B cell (primary cell): ENCODE results near the gene DLX6. TPM values are rescaled to one million over a fixed set of nuclear protein-coding genes. Genes with fewer than 3 reads are reported as not detected.
A peak's percentile ranks its signal among the peaks of the same experiment; 100 is the strongest.

Experiments used
- ATAC-seq: fragments of 200-7000 bp; cut with Tn5 transposase; one replicate; pipeline ENCODE4 v1.10.0; 2021; ENCODE audit warnings: low read depth, mild to moderate bottlenecking, moderate number of reproducible peaks, moderate library complexity
- CTCF ChIA-PET: fragments of 350-600 bp; sonication (Branson Sonifier 250); formaldehyde crosslinking; loops from one replicate; lab custom pipeline; 2021; ENCODE audit warnings: antibody characterized with exemption, inconsistent platforms; lab: Charles Lee
- POLR2A ChIA-PET: fragments of 350-600 bp; sonication (Branson Sonifier 250); formaldehyde crosslinking; loops from one replicate; lab custom pipeline; 2021; ENCODE audit warnings: antibody characterized with exemption; lab: Charles Lee
- DNase-seq: peaks from one replicate; pipeline ENCODE4 v3.0.0; 2013
- H2AFZ ChIP-seq: 2 replicates; pipeline ENCODE4 v1.6.1; 2012; ENCODE audit warnings: mild to moderate bottlenecking, low read depth, low read length; ENCODE audit not compliant: insufficient read depth, poor library complexity, severe bottlenecking
- H3K27ac ChIP-seq, 2 donors: 1 replicate in 1 of 2; 2 replicates in 1 of 2; pipeline ENCODE4 v1.5.1; 2012 to 2013; ENCODE audit warnings: low read length in 2 of 2, mild to moderate bottlenecking in 2 of 2, moderate library complexity in 1 of 2
- H3K27me3 ChIP-seq, 4 experiments: fragments of 200-600 bp in 1 of 4; sonication (generic) in 1 of 4; replicated peaks in 1 of 4; 1 replicate in 2 of 4; 2 replicates in 2 of 4; pipeline versions ENCODE4 v1.6.1 to v1.7.0; 2013 to 2016; ENCODE audit warnings: low read length in 3 of 4, mild to moderate bottlenecking in 2 of 4, mixed read lengths in 1 of 4, moderate library complexity in 1 of 4; ENCODE audit not compliant: insufficient read depth in 4 of 4, control insufficient read depth in 3 of 4; ENCODE audit errors: control extremely low read depth in 1 of 4
- H3K36me3 ChIP-seq, 2 experiments: replicated peaks in 1 of 2; 1 replicate in 1 of 2; 2 replicates in 1 of 2; pipeline versions ENCODE4 v1.6.1 to v1.7.1; 2013; ENCODE audit warnings: low read length in 1 of 2; ENCODE audit not compliant: insufficient read depth in 2 of 2, control insufficient read depth in 1 of 2; ENCODE audit errors: control extremely low read depth in 1 of 2, extremely low read depth in 1 of 2
- H3K4me1 ChIP-seq, 2 donors: fragments of 200-600 bp in 1 of 2; sonication (generic) in 1 of 2; 1 replicate in 1 of 2; 2 replicates in 1 of 2; pipeline versions ENCODE4 v1.5.1 to v1.6.1; 2013 to 2017; ENCODE audit warnings: low read length in 2 of 2; ENCODE audit not compliant: control insufficient read depth in 2 of 2, insufficient read depth in 2 of 2
- H3K4me2 ChIP-seq: replicated peaks from 2 replicates; pipeline ENCODE3; 2012; ENCODE audit warnings: mild to moderate bottlenecking, low read depth, low read length; ENCODE audit not compliant: poor library complexity, severe bottlenecking
- H3K4me3 ChIP-seq, 5 experiments: fragments of 200-600 bp in 1 of 5; sonication (generic) in 1 of 5; 1 replicate in 3 of 5; 2 replicates in 2 of 5; pipeline versions ENCODE4 v1.5.1 to v1.7.0; 2011 to 2016; ENCODE audit warnings: low read length in 4 of 5, mild to moderate bottlenecking in 4 of 5, low read depth in 2 of 5, control low read depth in 1 of 5, moderate library complexity in 1 of 5; ENCODE audit not compliant: insufficient read depth in 1 of 5; ENCODE audit errors: control extremely low read depth in 1 of 5, extremely low read depth in 1 of 5
- H3K79me2 ChIP-seq: fragments of 200-600 bp; sonication (generic); one replicate; pipeline ENCODE4 v1.6.0; 2016; ENCODE audit warnings: low read length; ENCODE audit not compliant: control insufficient read depth, insufficient read depth
- H3K9ac ChIP-seq: fragments of 200-600 bp; sonication (generic); 2 replicates; pipeline ENCODE4 v1.6.1; 2017; ENCODE audit warnings: mild to moderate bottlenecking, low read length, moderate library complexity
- H3K9me3 ChIP-seq, 3 donors: one replicate each; pipeline versions ENCODE4 v1.6.1 to v1.7.1; 2013; ENCODE audit warnings: low read length in 2 of 3; ENCODE audit not compliant: control insufficient read depth in 2 of 3, insufficient read depth in 1 of 3; ENCODE audit errors: control extremely low read depth in 1 of 3
- H4K20me1 ChIP-seq: 2 replicates; pipeline ENCODE4 v1.6.0; 2012; ENCODE audit warnings: mild to moderate bottlenecking, low read length; ENCODE audit not compliant: insufficient read depth, control insufficient read depth, poor library complexity, severe bottlenecking
- H3K27ac Mint-ChIP-seq: one replicate; pipeline ENCODE4 v1.8.0; 2021; ENCODE audit warnings: mixed read lengths
- H3K27me3 Mint-ChIP-seq: one replicate; pipeline ENCODE4 v1.8.0; 2021; ENCODE audit warnings: mixed read lengths
- H3K4me1 Mint-ChIP-seq: one replicate; pipeline ENCODE4 v1.8.0; 2021; ENCODE audit warnings: mixed read lengths
- H3K4me3 Mint-ChIP-seq: one replicate; pipeline ENCODE4 v1.8.0; 2021; ENCODE audit warnings: mixed read lengths
- H3K9me3 Mint-ChIP-seq: one replicate; pipeline ENCODE4 v1.8.0; 2022; ENCODE audit warnings: mixed read lengths; ENCODE audit not compliant: insufficient read depth
- CTCF ChIP-seq: fragments of 200-600 bp; IDR thresholded peaks from one replicate; pipeline ENCODE4 v1.8.0; 2022; ENCODE audit warnings: antibody characterized with exemption, mild to moderate bottlenecking
- EZH2 ChIP-seq: IDR thresholded peaks from 2 replicates; pipeline ENCODE4 v1.6.1; 2012; ENCODE audit warnings: borderline replicate concordance, low read depth, mild to moderate bottlenecking, moderate library complexity, low read length; ENCODE audit not compliant: insufficient read depth, poor library complexity, severe bottlenecking
- WGBS: methylation state at CpG from one replicate; pipeline ENCODE4 v1.1.5; 2013; ENCODE audit warnings: missing lambda C conversion rate; ENCODE audit not compliant: insufficient coverage; 5-methylcytosine and 5-hydroxymethylcytosine counted together
- intact Hi-C: fragments of 100-400 bp; cut with micrococcal nuclease; formaldehyde crosslinking; loops from one replicate; pipeline ENCODE4 v1.10.0; 2022
- polyA minus RNA-seq: library from RNA; depleted of rRNA, polyadenylated mRNA; stranded (reverse); fragments of >200 nt; gene quantifications from 2 replicates; pipeline ENCODE4 v1.2.3, GENCODE V29; 2012
- polyA plus RNA-seq: library from polyadenylated mRNA; depleted of rRNA; stranded (reverse); fragments of >200 nt; gene quantifications from 2 replicates; pipeline ENCODE4 v1.2.3, GENCODE V29; 2012
- total RNA-seq, 2 donors: library from RNA; stranded (reverse); fragments of 120-200 nt in 1 of 2; gene quantifications; 1 replicate in 1 of 2; 2 replicates in 1 of 2; pipeline versions ENCODE4 v1.2.3 to v1.2.4, GENCODE V29; 2013 to 2022

DLX6 gene
- total RNA-seq (not detected in 2 replicates), polyA plus RNA-seq (not detected in 2 replicates), polyA minus RNA-seq (not detected in 2 replicates)
- total RNA-seq (2013) = not detected

GRCh38 chr7:97005183-97006054 lies at the start of gene DLX6:
Gene DLX6, plus strand, starts transcription at chr7:97005553. Its CDS starts 425 bp downstream, at chr7:97005978.
- Histone ChIP-seq H4K20me1 (no peaks in the 10 kb centered on the region), H3K79me2 (no peaks in the 10 kb centered on the region), H3K36me3 (no peaks in the 10 kb centered on the region), H3K27ac (no peak within 1 kb of the TSS), H3K9ac (no peak within 1 kb of the TSS), H2AFZ (peak within 1 kb of the TSS; percentile 42), H3K4me3 (peak within 1 kb of the TSS in 3 of 5 experiments; percentile 19 to 31 (median 24)), H3K4me2 (peak within 1 kb of the TSS; percentile 70), H3K4me1 (peaks cover 16 to 26% of the 10 kb centered on the region in 2 donors), H3K27me3 (peaks cover 0 to 89% (median 69%) of the 10 kb centered on the region in 4 experiments), H3K9me3 (peaks cover 0 to 43% (median 2%) of the 10 kb centered on the region in 3 donors)
- no peaks in the 10 kb centered on the region for H3K9me3 Mint-ChIP-seq
- ChIA-PET POLR2A (no interaction called here), CTCF (no interaction called here)
- H3K27ac Mint-ChIP-seq = no peak within 1 kb of the TSS
- H3K27me3 Mint-ChIP-seq = peaks cover 79% of the 10 kb centered on the region
- H3K4me3 Mint-ChIP-seq = peak within 1 kb of the TSS; percentile 79
- WGBS = 9% methylated on average over 36 of the region's 44 CpGs
- TF ChIP-seq EZH2 = no peak
- no peak for TF ChIP-seq CTCF
- intact Hi-C loops = no loop called here
- ATAC-seq (no peak), DNase-seq (no peak)
- peaks cover 15% of the 10 kb centered on the region for H3K4me1 Mint-ChIP-seq

GRCh38 chr7:96959135-96959534 lies 46.2 kb upstream of the DLX6 start:
- TF ChIP-seq EZH2 = no peak
- TF ChIP-seq CTCF = no peak
- intact Hi-C loops = no loop called here
- H3K27me3 ChIP-seq = no peaks in the 10 kb centered on the region
- DNase-seq (no peak), ATAC-seq (no peak)
- H3K9ac ChIP-seq = no peak overlapping the region
- no peaks in the 10 kb centered on the region for H3K9me3 ChIP-seq
- no peaks in the 10 kb centered on the region for H4K20me1 ChIP-seq
- CTCF ChIA-PET = no interaction called here
- H3K27ac Mint-ChIP-seq = no peak overlapping the region
- H3K79me2 ChIP-seq = no peaks in the 10 kb centered on the region
- H3K4me3 ChIP-seq = no peak overlapping the region
- H2AFZ ChIP-seq = no peak overlapping the region
- H3K27me3 Mint-ChIP-seq = peaks cover 11% of the 10 kb centered on the region
- no peak overlapping the region for H3K4me3 Mint-ChIP-seq
- POLR2A ChIA-PET = no interaction called here
- H3K4me2 ChIP-seq = no peak overlapping the region
- no peaks in the 10 kb centered on the region for H3K4me1 ChIP-seq
- H3K36me3 ChIP-seq = no peaks in the 10 kb centered on the region
- no peak overlapping the region for H3K27ac ChIP-seq
- H3K9me3 Mint-ChIP-seq = peaks cover 2% of the 10 kb centered on the region
- no peaks in the 10 kb centered on the region for H3K4me1 Mint-ChIP-seq
